Keratinocyte (primary cell): ENCODE measurements around the gene CACNA1C. TPM values are rescaled to one million over a fixed set of nuclear protein-coding genes. Genes with fewer than 3 reads are reported as not detected.

ENCODE experiments used
- DNase-seq: peaks from one replicate; pipeline ENCODE4 v3.0.0-alpha.2; 2011; ENCODE audit warnings: low read depth, missing footprints, low spot score
- FAIRE-seq: peaks from 2 replicates; lab custom pipeline; 2011; peaks lifted over from hg19 to GRCh38; lab: Jason Lieb, UNC
- H2AFZ ChIP-seq: 2 replicates; pipeline ENCODE4 v1.6.0; 2012; ENCODE audit warnings: low read length, control low read depth, inconsistent platforms; ENCODE audit not compliant: control insufficient read depth
- H3K27ac ChIP-seq: 2 replicates; pipeline ENCODE4 v1.5.1; 2011; ENCODE audit warnings: low read length; ENCODE audit not compliant: control insufficient read depth, insufficient read depth
- H3K27me3 ChIP-seq: 3 replicates; pipeline ENCODE4 v1.6.0; 2011; ENCODE audit warnings: low read length; ENCODE audit not compliant: control insufficient read depth, insufficient read depth; ENCODE audit errors: extremely low read depth
- H3K36me3 ChIP-seq, 2 experiments: 2 replicates in 1 of 2; 3 replicates in 1 of 2; pipeline ENCODE4 v1.5.1; 2011; ENCODE audit warnings: low read length in 2 of 2, mild to moderate bottlenecking in 1 of 2; ENCODE audit not compliant: control insufficient read depth in 2 of 2, insufficient read depth in 2 of 2; ENCODE audit errors: extremely low read depth in 1 of 2
- H3K4me1 ChIP-seq: 3 replicates; pipeline ENCODE4 v1.5.1; 2011; ENCODE audit warnings: low read length; ENCODE audit not compliant: control insufficient read depth, insufficient read depth; ENCODE audit errors: extremely low read depth
- H3K4me2 ChIP-seq: 3 replicates; pipeline ENCODE4 v1.6.0; 2011; ENCODE audit warnings: low read depth, low read length; ENCODE audit not compliant: control insufficient read depth, insufficient read depth; ENCODE audit errors: extremely low read depth
- H3K4me3 ChIP-seq, 3 experiments: fragments of 200-600 bp in 1 of 3; sonication (generic) in 1 of 3; 2 replicates in 2 of 3; 3 replicates in 1 of 3; pipeline ENCODE4 v1.5.1; 2011 to 2016; ENCODE audit warnings: low read length in 3 of 3, mild to moderate bottlenecking in 3 of 3, control low read depth in 2 of 3, inconsistent platforms in 1 of 3, low read depth in 1 of 3, mixed read lengths in 1 of 3, mixed run types in 1 of 3, moderate library complexity in 1 of 3; ENCODE audit not compliant: control insufficient read depth in 2 of 3, insufficient read depth in 2 of 3; ENCODE audit errors: extremely low read depth in 1 of 3
- H3K79me2 ChIP-seq: 2 replicates; pipeline ENCODE4 v1.6.0; 2012; ENCODE audit warnings: low read length; ENCODE audit not compliant: control insufficient read depth, insufficient read depth
- H3K9ac ChIP-seq: 3 replicates; pipeline ENCODE4 v1.6.0; 2011; ENCODE audit warnings: low read length; ENCODE audit not compliant: control insufficient read depth, insufficient read depth; ENCODE audit errors: extremely low read depth
- H3K9me1 ChIP-seq: 3 replicates; pipeline ENCODE4 v1.6.0; 2011; ENCODE audit warnings: low read length; ENCODE audit not compliant: control insufficient read depth, insufficient read depth; ENCODE audit errors: extremely low read depth
- H3K9me3 ChIP-seq: 2 replicates; pipeline ENCODE4 v1.5.1; 2012; ENCODE audit warnings: low read depth, low read length; ENCODE audit not compliant: control insufficient read depth
- H4K20me1 ChIP-seq: 3 replicates; pipeline ENCODE4 v1.6.0; 2011; ENCODE audit warnings: low read length; ENCODE audit not compliant: control insufficient read depth, insufficient read depth; ENCODE audit errors: extremely low read depth
- EZH2 ChIP-seq: IDR thresholded peaks from one replicate; pipeline ENCODE4 v1.6.1; 2012; ENCODE audit warnings: inconsistent platforms, mild to moderate bottlenecking, low read length, moderate library complexity
- dilution Hi-C: fragments of 300-500 bp; cut with MboI; formaldehyde crosslinking; loops from one replicate; pipeline ENCODE4 v1.7.0; 2020; ENCODE audit warnings: low sequenced_read_pairs; ENCODE audit not compliant: extremely low pct_ligation_motif_present
- polyA plus RNA-seq, 5 experiments: library from polyadenylated mRNA; depleted of rRNA in 3 of 5; stranded (reverse) in 3 of 5; stranded (forward) in 1 of 5; unstranded in 1 of 5; fragments of >200 nt; gene quantifications; 1 replicate in 1 of 5; 2 replicates in 3 of 5; 3 replicates in 1 of 5; pipeline versions ENCODE4 v1.2.1 to v1.2.3, GENCODE V29; 2011 to 2012; ENCODE audit warnings: missing spikeins in 2 of 5, low read depth in 1 of 5, low replicate concordance in 1 of 5
- TF ChIP-seq, protein P1 (sequence below), 3 experiments: IDR thresholded peaks in 1 of 3; conservative IDR thresholded peaks in 1 of 3; optimal IDR thresholded peaks in 1 of 3; 2 replicates in 2 of 3; 3 replicates in 1 of 3; pipeline versions ENCODE3 to v1.5.1; 2011; ENCODE audit warnings: low read length in 3 of 3, mild to moderate bottlenecking in 3 of 3, moderate library complexity in 2 of 3, control low read depth in 1 of 3, inconsistent platforms in 1 of 3; ENCODE audit not compliant: insufficient read depth in 2 of 3; ENCODE audit errors: extremely low read depth in 1 of 3

The CACNA1C gene
- polyA plus RNA-seq, 1 donor (not counting 4 experiments of a cell fraction or from before 2014, with no cell fraction given), result not detected

- Histone ChIP-seq H3K27ac (no peak overlapping the region), H3K4me2 (no peak overlapping the region), H3K4me1 (no peaks in the 10 kb centered on the region), H2AFZ (no peak overlapping the region), H3K79me2 (no peaks in the 10 kb centered on the region), H3K27me3 (no peaks in the 10 kb centered on the region), H3K36me3 (no peaks in the 10 kb centered on the region), H3K4me3 (no peak overlapping the region), H3K9ac (no peak overlapping the region), H3K9me1 (no peaks in the 10 kb centered on the region), H3K9me3 (no peaks in the 10 kb centered on the region), H4K20me1 (no peaks in the 10 kb centered on the region)
- no peak for TF ChIP-seq EZH2
- TF ChIP-seq, protein P1, sequence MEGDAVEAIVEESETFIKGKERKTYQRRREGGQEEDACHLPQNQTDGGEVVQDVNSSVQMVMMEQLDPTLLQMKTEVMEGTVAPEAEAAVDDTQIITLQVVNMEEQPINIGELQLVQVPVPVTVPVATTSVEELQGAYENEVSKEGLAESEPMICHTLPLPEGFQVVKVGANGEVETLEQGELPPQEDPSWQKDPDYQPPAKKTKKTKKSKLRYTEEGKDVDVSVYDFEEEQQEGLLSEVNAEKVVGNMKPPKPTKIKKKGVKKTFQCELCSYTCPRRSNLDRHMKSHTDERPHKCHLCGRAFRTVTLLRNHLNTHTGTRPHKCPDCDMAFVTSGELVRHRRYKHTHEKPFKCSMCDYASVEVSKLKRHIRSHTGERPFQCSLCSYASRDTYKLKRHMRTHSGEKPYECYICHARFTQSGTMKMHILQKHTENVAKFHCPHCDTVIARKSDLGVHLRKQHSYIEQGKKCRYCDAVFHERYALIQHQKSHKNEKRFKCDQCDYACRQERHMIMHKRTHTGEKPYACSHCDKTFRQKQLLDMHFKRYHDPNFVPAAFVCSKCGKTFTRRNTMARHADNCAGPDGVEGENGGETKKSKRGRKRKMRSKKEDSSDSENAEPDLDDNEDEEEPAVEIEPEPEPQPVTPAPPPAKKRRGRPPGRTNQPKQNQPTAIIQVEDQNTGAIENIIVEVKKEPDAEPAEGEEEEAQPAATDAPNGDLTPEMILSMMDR (optimal IDR thresholded peaks at IDR 0.05 in 1 of 3, IDR thresholded peaks at IDR 0.05 in 1 of 3, conservative IDR thresholded peaks at IDR 0.05 in 1 of 3; ENCODE audit: extremely low read depth in 1 of 3, insufficient read depth in 2 of 3, low read length in 3 of 3), result no peak
- FAIRE-seq (no peak), DNase-seq (no peak)
- dilution Hi-C loops, result no loop called here
Measured at GRCh38 chr12:2387103-2387834, 334.5 kb downstream of the CACNA1C start.

- Histone ChIP-seq H2AFZ (no peak overlapping the region), H3K79me2 (no peaks in the 10 kb centered on the region), H3K27me3 (no peaks in the 10 kb centered on the region), H4K20me1 (no peaks in the 10 kb centered on the region), H3K9me1 (no peaks in the 10 kb centered on the region), H3K9ac (no peak overlapping the region), H3K4me2 (no peak overlapping the region), H3K36me3 (no peaks in the 10 kb centered on the region), H3K4me3 (no peak overlapping the region), H3K4me1 (no peaks in the 10 kb centered on the region), H3K27ac (no peak overlapping the region), H3K9me3 (no peaks in the 10 kb centered on the region)
- dilution Hi-C loops, result no loop called here
- DNase-seq, result no peak
- no peak for TF ChIP-seq EZH2
- TF ChIP-seq, protein P1 (optimal IDR thresholded peaks at IDR 0.05 in 1 of 3, IDR thresholded peaks at IDR 0.05 in 1 of 3, conservative IDR thresholded peaks at IDR 0.05 in 1 of 3; ENCODE audit: extremely low read depth in 1 of 3, insufficient read depth in 2 of 3, low read length in 3 of 3), result no peak
- FAIRE-seq, result no peak
Measured at GRCh38 chr12:2389079-2389790, 336.4 kb downstream of the CACNA1C start.
